Calu3 (cell line): ENCODE measurements around the gene STRIP2. TPM values are rescaled to one million over a fixed set of nuclear protein-coding genes. Genes with fewer than 3 reads are reported as not detected.
"Not testable (repeated sequence)": the region's sequence is repeated elsewhere in the genome, so short reads cannot be mapped to it uniquely, and the experiment has no call there.

Experiments used
- BruUV-seq: library from RNA; stranded (reverse); fragments of 400-500 nt; replicated peaks from 2 replicates; lab custom pipeline; 2021; lab: Mats Ljungman, UMichigan
- CTCF ChIA-PET: fragments of 300-600 bp; sonication (Branson Sonifier 250); formaldehyde crosslinking; loops from one replicate; lab custom pipeline; 2022; ENCODE audit warnings: antibody characterized with exemption; lab: Charles Lee
- DNase-seq: peaks from one replicate; pipeline ENCODE4 v3.0.0; 2022
- H3K27ac Mint-ChIP-seq: one replicate; pipeline ENCODE4 v1.8.0; 2022; ENCODE audit warnings: mixed read lengths; ENCODE audit not compliant: unreplicated experiment
- H3K27me3 Mint-ChIP-seq: one replicate; pipeline ENCODE4 v1.8.0; 2022; ENCODE audit warnings: mixed read lengths; ENCODE audit not compliant: unreplicated experiment
- H3K36me3 Mint-ChIP-seq: one replicate; pipeline ENCODE4 v1.8.0; 2022; ENCODE audit warnings: mild to moderate bottlenecking, moderate library complexity, mixed read lengths; ENCODE audit not compliant: insufficient read depth, unreplicated experiment
- H3K4me1 Mint-ChIP-seq: one replicate; pipeline ENCODE4 v1.8.0; 2022; ENCODE audit warnings: mild to moderate bottlenecking, low read depth, mixed read lengths; ENCODE audit not compliant: unreplicated experiment
- H3K4me3 Mint-ChIP-seq: one replicate; pipeline ENCODE4 v1.8.0; 2022; ENCODE audit warnings: mild to moderate bottlenecking, low read depth, moderate library complexity, mixed read lengths; ENCODE audit not compliant: unreplicated experiment
- H3K9me3 Mint-ChIP-seq: one replicate; pipeline ENCODE4 v1.8.0; 2022; ENCODE audit warnings: low read depth, mixed read lengths; ENCODE audit not compliant: unreplicated experiment
- intact Hi-C: fragments of 100-400 bp; cut with micrococcal nuclease; formaldehyde crosslinking; loops from one replicate; pipeline ENCODE4 v1.10.0; 2022; ENCODE audit not compliant: unreplicated experiment
- total RNA-seq: library from RNA; stranded (reverse); gene quantifications from 2 replicates; pipeline ENCODE4 v1.2.3, GENCODE V29; 2022
- TF ChIP-seq, protein P1 (sequence below): fragments of 200-600 bp; IDR thresholded peaks from one replicate; pipeline ENCODE4 v1.8.0; 2022; ENCODE audit warnings: antibody characterized with exemption; ENCODE audit not compliant: unreplicated experiment

Gene STRIP2
- total RNA-seq, 1 experiment from 2014 or later, result 10.1 TPM

DNA sequence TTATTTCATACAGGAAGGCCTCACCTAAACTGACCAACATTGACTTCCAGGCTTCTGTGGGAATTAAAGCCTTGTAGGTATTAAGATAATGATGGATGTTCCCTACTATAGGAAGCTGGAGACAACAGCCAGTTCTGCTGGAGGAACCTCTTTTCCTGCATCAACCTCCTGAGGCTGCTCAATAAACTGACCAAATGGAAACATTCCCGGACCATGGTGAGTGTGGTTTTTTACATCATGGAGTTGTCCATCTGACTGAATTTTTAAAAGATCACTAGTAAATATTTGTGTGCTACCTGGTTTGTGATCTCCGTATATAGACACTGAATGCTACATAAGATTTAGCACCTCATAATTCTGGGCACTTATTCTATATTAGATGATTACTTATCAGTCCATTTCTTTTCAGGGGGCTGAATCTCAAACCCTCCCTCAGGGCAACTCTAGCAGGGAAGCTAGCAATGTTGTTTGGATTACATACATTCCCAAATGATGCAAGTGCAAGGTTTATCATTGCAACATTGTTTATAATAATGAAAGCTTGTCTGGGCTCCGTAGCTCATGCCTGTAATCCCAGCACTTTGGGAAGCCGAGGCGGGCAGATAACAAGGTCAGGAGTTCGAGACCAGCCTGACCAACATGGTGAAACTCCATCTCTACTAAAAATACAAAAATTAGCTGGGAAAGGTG, 46.6 kb downstream of the STRIP2 start:
- Mint-ChIP-seq H3K27ac (no peak overlapping the region), H3K4me1 (no peaks in the 10 kb centered on the region), H3K9me3 (no peaks in the 10 kb centered on the region), H3K27me3 (no peaks in the 10 kb centered on the region), H3K4me3 (no peak overlapping the region), H3K36me3 (no peaks in the 10 kb centered on the region)
- CTCF ChIA-PET, result interaction anchor here (0.8 kb wide), 1 partner anchor 250 kb away, joined by 3 read pairs; no protein-coding TSS in a partner anchor
- BruUV-seq, result no TSS peak
- intact Hi-C loops, result loop anchor here (5.0 kb wide), 1 partner anchor 161 kb away; no protein-coding TSS in a partner anchor
- DNase-seq, result no peak
- TF ChIP-seq, protein P1, sequence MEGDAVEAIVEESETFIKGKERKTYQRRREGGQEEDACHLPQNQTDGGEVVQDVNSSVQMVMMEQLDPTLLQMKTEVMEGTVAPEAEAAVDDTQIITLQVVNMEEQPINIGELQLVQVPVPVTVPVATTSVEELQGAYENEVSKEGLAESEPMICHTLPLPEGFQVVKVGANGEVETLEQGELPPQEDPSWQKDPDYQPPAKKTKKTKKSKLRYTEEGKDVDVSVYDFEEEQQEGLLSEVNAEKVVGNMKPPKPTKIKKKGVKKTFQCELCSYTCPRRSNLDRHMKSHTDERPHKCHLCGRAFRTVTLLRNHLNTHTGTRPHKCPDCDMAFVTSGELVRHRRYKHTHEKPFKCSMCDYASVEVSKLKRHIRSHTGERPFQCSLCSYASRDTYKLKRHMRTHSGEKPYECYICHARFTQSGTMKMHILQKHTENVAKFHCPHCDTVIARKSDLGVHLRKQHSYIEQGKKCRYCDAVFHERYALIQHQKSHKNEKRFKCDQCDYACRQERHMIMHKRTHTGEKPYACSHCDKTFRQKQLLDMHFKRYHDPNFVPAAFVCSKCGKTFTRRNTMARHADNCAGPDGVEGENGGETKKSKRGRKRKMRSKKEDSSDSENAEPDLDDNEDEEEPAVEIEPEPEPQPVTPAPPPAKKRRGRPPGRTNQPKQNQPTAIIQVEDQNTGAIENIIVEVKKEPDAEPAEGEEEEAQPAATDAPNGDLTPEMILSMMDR, result no peak

DNA sequence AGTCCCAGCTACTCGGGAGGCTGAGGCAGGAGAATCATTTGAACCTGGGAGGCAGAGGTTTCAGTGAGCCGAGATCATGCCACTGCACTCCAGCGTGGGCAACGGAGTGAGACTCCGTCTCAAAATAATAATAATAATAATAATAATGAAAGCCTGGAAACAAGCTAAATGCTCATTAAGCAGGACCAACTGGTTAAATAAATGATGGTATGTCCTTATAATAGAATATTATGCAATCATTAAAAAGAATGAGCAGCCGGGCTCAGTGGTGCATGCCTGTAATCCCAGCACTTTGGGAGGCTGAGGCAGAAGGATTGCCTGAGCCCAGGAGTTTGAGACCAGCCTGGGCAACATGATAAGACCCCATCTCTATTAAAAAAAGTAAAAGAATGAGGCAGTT, 47.1 kb downstream of the STRIP2 start:
- BruUV-seq, H3K36me3 Mint-ChIP-seq, H3K27ac Mint-ChIP-seq, H3K4me3 Mint-ChIP-seq, H3K4me1 Mint-ChIP-seq, H3K27me3 Mint-ChIP-seq, CTCF ChIA-PET, H3K9me3 Mint-ChIP-seq, DNase-seq: not testable (repeated sequence)
- intact Hi-C loops, result loop anchor here (5.0 kb wide), 1 partner anchor 161 kb away; no protein-coding TSS in a partner anchor

DNA sequence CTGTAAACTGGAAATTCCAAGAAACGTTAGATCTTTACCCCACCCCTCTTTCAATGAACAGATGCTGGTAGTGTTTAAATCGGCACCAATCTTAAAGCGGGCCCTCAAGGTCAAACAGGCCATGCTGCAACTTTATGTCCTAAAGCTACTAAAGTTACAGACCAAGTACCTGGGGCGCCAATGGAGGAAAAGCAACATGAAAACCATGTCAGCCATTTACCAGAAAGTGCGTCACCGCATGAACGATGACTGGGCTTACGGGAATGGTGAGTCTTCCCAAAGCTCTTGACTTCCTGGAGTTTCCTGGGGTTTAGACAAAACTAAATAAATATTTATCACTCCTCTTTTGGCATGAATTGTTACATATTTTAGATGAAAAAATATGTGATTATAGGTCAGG, 48.5 kb downstream of the STRIP2 start:
- Mint-ChIP-seq H3K27ac (no peak overlapping the region), H3K9me3 (no peaks in the 10 kb centered on the region), H3K4me3 (no peak overlapping the region), H3K36me3 (no peaks in the 10 kb centered on the region), H3K4me1 (no peaks in the 10 kb centered on the region), H3K27me3 (no peaks in the 10 kb centered on the region)
- TF ChIP-seq, protein P1, result no peak
- intact Hi-C loops, result loop anchor here (5.0 kb wide), 1 partner anchor 160 kb away; no protein-coding TSS in a partner anchor
- BruUV-seq, result no TSS peak
- CTCF ChIA-PET, result interaction anchor here (0.6 kb wide), 1 partner anchor 430 kb away, joined by 5 read pairs; no protein-coding TSS in a partner anchor
- no peak for DNase-seq

DNA sequence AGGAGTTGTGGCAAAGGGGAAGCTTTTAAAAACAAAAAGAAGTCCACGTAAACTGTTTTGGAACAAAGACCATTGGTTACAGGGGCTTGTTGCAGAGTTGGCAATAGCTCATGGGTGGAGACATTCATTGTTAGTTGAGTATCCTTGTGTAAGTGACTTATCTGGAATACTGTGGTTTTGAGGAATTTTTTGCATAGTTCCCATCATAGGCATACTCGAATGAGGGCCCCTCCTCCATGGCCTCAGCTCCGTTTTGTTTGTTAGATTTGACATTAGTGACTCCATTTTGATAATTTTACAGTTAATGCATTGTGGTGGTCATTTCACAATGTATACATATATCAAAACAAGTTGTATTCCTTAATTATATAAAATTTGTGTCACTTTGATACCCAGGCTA, 55.3 kb downstream of the STRIP2 start:
- Mint-ChIP-seq H3K36me3 (no peaks in the 10 kb centered on the region), H3K27me3 (no peaks in the 10 kb centered on the region), H3K9me3 (no peaks in the 10 kb centered on the region), H3K4me1 (no peaks in the 10 kb centered on the region), H3K27ac (no peak overlapping the region), H3K4me3 (no peak overlapping the region)
- intact Hi-C loops, result no loop called here
- no TSS peak for BruUV-seq
- TF ChIP-seq, protein P1, result no peak
- CTCF ChIA-PET, result no interaction called here
- DNase-seq, result no peak

DNA sequence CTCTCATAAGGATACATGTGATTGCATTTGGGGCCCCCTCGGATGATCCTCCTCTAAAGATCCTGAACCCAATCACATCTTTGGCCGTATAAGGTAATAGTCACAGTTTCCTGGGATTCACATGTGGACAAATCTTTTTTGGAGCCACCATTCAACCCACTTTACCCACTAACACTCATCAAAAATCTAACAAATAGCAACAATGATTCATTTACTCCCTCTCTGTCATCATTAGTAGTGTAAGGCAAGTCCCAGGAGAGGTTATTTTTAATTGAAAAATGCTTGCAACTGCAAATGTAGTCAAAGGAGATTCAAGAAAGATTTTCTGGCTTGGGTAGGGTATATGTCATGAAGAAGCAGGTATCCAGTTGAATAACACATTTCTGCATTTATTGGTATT, 58.2 kb downstream of the STRIP2 start:
- Mint-ChIP-seq H3K9me3 (no peaks in the 10 kb centered on the region), H3K27me3 (no peaks in the 10 kb centered on the region), H3K4me3 (no peak overlapping the region), H3K27ac (no peak overlapping the region), H3K36me3 (no peaks in the 10 kb centered on the region), H3K4me1 (no peaks in the 10 kb centered on the region)
- intact Hi-C loops, result no loop called here
- BruUV-seq, result no TSS peak
- CTCF ChIA-PET, result no interaction called here
- no peak for DNase-seq
- TF ChIP-seq, protein P1, result no peak
